PC-3 (cell line): ENCODE results near the gene KCNQ4.

Experiments used
- CTCF ChIP-seq: fragments of 300-600 bp; sonication (generic); conservative IDR thresholded peaks from 2 replicates; pipeline ENCODE4 v1.5.1; 2017; ENCODE audit warnings: antibody characterized with exemption, low read depth, mild to moderate bottlenecking, low read length
- EZH2 ChIP-seq: fragments of 300-600 bp; sonication (generic); IDR thresholded peaks from one replicate; pipeline ENCODE4 v1.6.1; 2017; ENCODE audit warnings: antibody characterized with exemption, mild to moderate bottlenecking, low read length; ENCODE audit not compliant: unreplicated experiment

- TF ChIP-seq CTCF: no peak
- TF ChIP-seq EZH2: no peak
Observed at GRCh38 chr1:40740039-40740996, 43.3 kb upstream of the KCNQ4 start.
